ENCODE results near the gene CLEC2A. TPM values are rescaled to one million over a fixed set of nuclear protein-coding genes. Genes with fewer than 3 reads are reported as not detected.
"Not testable (repeated sequence)": the region's sequence is repeated elsewhere in the genome, so short reads cannot be mapped to it uniquely, and the experiment has no call there.

The CLEC2A gene
- total RNA-seq, 2 donors from 2014 or later = not detected

DNA sequence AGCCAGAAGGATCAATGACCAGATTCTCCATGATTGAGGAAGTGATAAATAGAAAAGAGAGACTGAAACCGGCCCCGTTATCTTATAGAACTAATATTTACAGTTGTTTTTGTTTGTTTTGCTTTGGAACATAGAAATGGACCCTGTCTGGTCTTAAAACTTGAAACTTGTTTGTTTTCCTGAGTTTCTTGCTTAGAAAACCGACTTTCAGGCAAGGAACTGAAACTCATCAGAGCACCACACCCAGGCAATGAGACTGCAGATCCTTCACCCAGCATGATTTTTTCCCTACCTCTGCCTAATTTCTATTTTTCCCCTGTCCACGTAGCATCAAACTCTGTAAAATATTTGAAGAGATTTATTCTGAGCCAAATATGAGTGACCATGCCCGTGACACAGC, 28.4 kb upstream of the CLEC2A start:
- no peak for DNase-seq (ENCODE audit: low spot score)
- no peak overlapping the region for H3K4me3 ChIP-seq
- WGBS = 60% methylated on average over 5 of the region's 5 CpGs
- intact Hi-C loops (cut with DNase I) = no loop called here
- H3K9me3 ChIP-seq = no peaks in the 10 kb centered on the region
- no peaks in the 10 kb centered on the region for H3K27me3 ChIP-seq (replicated peaks; ENCODE audit: insufficient read depth)
- H3K36me3 ChIP-seq = no peaks in the 10 kb centered on the region
- TF ChIP-seq POLR2AphosphoS5 (IDR thresholded peaks at IDR 0.05) (no peak), POLR2A (IDR thresholded peaks at IDR 0.05) (no peak)
- TF ChIP-seq, protein P1, sequence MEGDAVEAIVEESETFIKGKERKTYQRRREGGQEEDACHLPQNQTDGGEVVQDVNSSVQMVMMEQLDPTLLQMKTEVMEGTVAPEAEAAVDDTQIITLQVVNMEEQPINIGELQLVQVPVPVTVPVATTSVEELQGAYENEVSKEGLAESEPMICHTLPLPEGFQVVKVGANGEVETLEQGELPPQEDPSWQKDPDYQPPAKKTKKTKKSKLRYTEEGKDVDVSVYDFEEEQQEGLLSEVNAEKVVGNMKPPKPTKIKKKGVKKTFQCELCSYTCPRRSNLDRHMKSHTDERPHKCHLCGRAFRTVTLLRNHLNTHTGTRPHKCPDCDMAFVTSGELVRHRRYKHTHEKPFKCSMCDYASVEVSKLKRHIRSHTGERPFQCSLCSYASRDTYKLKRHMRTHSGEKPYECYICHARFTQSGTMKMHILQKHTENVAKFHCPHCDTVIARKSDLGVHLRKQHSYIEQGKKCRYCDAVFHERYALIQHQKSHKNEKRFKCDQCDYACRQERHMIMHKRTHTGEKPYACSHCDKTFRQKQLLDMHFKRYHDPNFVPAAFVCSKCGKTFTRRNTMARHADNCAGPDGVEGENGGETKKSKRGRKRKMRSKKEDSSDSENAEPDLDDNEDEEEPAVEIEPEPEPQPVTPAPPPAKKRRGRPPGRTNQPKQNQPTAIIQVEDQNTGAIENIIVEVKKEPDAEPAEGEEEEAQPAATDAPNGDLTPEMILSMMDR (IDR thresholded peaks at IDR 0.05) = no peak
- no peaks in the 10 kb centered on the region for H3K4me1 ChIP-seq (replicated peaks)
- no peak overlapping the region for H3K27ac ChIP-seq

DNA sequence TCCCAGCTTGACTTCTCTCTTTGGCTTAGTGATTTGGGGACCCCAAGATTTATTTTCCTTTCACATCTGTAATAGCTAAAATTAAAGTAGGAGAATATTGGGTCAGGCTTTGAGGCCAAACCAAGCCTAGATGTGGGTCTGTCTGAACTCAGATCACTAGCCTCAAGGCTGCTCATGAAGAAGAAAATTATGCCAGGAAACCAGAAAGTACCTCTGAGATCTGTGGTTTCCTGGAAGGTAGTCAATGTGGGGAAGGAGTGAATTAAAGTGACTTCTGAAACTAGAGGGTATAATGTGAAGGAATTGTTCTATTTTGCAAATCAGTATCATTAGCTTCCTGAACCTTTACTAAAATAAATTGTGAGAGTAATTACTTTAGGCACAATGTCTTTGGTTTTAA, 25.7 kb upstream of the CLEC2A start:
- H3K9me3 ChIP-seq = no peaks in the 10 kb centered on the region
- TF ChIP-seq POLR2AphosphoS5 (IDR thresholded peaks at IDR 0.05) (no peak), POLR2A (IDR thresholded peaks at IDR 0.05) (no peak)
- H3K4me3 ChIP-seq = no peak overlapping the region
- H3K36me3 ChIP-seq = no peaks in the 10 kb centered on the region
- no peaks in the 10 kb centered on the region for H3K27me3 ChIP-seq (replicated peaks; ENCODE audit: insufficient read depth)
- DNase-seq (ENCODE audit: low spot score) = no peak
- H3K4me1 ChIP-seq (replicated peaks) = no peaks in the 10 kb centered on the region
- intact Hi-C loops (cut with DNase I) = no loop called here
- H3K27ac ChIP-seq = no peak overlapping the region

DNA sequence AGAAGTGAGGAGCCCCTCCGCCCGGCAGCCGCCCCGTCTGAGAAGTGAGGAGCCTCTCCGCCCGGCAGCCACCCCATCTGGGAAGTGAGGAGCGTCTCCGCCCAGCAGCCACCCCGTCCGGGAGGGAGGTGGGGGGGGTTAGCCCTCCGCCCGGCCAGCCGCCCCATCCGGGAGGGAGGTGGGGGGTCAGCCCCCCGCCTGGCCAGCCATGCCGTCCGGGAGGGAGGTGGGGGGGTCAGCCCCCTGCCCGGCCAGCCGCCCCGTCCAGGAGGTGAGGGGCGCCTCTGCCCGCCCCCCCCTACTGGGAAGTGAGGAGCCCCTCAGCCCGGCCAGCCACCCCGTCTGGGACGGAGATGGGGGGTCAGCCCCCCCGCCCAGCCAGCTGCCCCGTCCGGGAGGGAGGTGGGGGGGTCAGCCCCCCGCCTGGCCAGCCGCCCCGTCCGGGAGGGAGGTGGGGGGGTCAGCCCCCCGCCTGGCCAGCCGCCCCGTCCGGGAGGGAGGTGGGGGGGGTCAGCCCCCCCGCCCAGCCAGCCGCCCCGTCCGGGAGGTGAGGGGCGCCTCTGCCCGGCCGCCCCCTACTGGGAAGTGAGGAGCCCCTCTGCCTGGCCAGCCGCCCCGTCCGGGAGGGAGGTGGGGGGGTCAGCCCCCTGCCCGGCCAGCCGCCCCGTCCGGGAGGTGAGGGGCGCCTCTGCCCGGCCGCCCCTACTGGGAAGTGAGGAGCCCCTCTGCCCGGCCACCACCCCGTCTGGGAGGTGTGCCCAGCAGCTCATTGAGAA, 21.0 kb upstream of the CLEC2A start:
- H3K27me3 ChIP-seq (replicated peaks; ENCODE audit: insufficient read depth); H3K36me3 ChIP-seq; DNase-seq (ENCODE audit: low spot score); intact Hi-C loops (cut with DNase I); H3K4me3 ChIP-seq; H3K27ac ChIP-seq; H3K9me3 ChIP-seq; H3K4me1 ChIP-seq (replicated peaks): not testable (repeated sequence)
- no CpG with 5 or more reads among the region's 55 CpGs for WGBS

DNA sequence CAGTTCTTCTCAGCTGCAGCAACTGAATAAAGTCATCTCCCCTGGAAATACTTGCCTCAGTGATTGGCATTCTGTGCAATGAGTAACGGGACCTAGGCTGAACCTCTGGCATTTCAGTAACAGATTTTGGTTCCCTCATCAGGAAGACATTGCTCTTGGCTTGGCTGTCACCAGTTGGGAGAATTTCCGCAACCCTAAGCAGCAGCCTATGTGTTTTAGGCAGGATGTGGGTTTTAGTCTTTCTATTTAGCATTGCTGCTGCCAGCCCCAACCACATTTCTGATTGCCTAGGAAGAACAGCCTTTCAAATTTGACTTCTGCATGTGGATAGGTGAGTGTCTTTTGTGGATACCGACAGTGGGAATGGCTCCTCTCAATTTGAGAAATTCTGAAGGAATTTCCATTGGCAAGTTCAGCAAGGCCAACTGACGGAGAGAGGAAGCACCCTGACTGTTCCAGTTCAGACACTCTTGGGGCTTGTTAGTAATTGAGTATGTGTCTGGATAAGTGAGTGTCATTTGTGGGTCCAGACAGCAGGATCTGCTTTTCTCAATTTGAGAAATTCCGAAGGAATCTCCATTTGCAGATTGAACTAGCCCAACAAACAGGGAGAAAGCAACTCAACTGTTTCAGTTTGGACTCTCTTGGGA, 19.0 kb upstream of the CLEC2A start:
- intact Hi-C loops (cut with DNase I) = no loop called here
- Histone ChIP-seq H3K36me3 (no peaks in the 10 kb centered on the region), H3K4me3 (no peak overlapping the region), H3K4me1 (replicated peaks) (no peaks in the 10 kb centered on the region), H3K9me3 (no peaks in the 10 kb centered on the region), H3K27ac (no peak overlapping the region), H3K27me3 (replicated peaks; ENCODE audit: insufficient read depth) (no peaks in the 10 kb centered on the region)
- DNase-seq (ENCODE audit: low spot score) = no peak
- WGBS = 83% methylated on average over 5 of the region's 5 CpGs
- TF ChIP-seq, protein P1 (IDR thresholded peaks at IDR 0.05) = no peak
- TF ChIP-seq POLR2AphosphoS5 (IDR thresholded peaks at IDR 0.05) (no peak), POLR2A (IDR thresholded peaks at IDR 0.05) (no peak)

DNA sequence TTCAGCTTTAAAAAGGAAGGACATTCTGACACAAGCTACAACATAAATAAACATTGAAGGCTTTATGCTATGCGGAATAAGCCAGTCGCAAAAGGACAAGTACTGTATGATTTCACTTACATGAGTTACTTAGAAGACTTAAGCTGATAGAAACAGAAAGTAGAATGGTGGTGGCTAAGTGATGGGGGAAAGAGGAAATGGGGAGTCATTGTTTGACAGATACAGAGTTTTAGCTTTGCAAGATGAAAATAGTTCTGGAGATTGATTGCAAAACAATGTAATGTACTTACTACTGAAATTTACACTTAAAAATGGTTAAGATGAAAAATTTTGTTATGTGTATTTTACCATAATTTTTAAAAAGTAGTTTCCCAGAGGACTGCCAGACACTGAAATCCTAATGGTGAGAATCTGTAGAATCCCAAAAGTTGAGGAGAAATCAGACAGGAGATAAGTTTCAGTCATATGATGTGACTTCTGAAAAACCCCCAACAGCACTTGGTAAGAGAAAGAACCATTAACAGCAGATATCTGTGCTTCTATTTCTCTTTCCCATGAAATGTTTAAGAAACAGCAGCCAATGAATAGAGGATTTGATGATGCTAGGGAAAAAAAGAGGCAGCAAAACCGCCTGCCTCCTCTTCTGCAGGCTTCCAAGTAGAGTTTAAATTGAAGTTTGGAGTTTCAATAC, 16.6 kb upstream of the CLEC2A start:
- Histone ChIP-seq H3K27ac (no peak overlapping the region), H3K27me3 (replicated peaks; ENCODE audit: insufficient read depth) (no peaks in the 10 kb centered on the region), H3K4me3 (no peak overlapping the region), H3K36me3 (no peaks in the 10 kb centered on the region), H3K9me3 (no peaks in the 10 kb centered on the region), H3K4me1 (replicated peaks) (no peaks in the 10 kb centered on the region)
- TF ChIP-seq POLR2A (IDR thresholded peaks at IDR 0.05) = no peak
- no peak for TF ChIP-seq POLR2AphosphoS5 (IDR thresholded peaks at IDR 0.05)
- TF ChIP-seq, protein P1 (IDR thresholded peaks at IDR 0.05) = no peak
- no peak for DNase-seq (ENCODE audit: low spot score)
- 65% methylated on average over 3 of the region's 3 CpGs for WGBS
- intact Hi-C loops (cut with DNase I) = no loop called here
